Measurements from ENCODE around the gene AGAP1. TPM values are rescaled to one million over a fixed set of nuclear protein-coding genes. Genes with fewer than 3 reads are reported as not detected.

AGAP1 gene
- total RNA-seq, 1 donor: 1.1 TPM

DNA sequence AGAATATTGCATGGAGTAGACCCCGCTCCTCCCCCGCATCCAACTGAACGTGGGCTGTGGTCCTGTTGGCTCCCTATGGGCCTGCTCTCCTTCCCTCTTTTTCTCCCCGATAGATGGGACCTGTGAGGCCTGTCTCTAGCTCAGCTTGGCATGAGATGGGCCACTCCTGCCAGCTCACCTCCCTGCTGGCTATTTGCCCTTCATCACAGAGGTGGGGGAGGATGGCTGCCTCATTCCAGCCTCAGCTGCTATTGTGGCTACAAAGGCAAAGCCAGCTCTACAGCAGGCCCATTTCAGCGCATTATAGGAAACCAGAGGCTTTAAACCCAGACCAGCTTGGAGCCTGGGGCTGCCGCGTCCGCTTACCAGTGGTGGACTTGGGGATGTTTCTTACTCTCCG lies 360.4 kb downstream of the AGAP1 start:
- no peak for DNase-seq (ENCODE audit: low read depth in 2 of 3, low spot score in 2 of 3)

DNA sequence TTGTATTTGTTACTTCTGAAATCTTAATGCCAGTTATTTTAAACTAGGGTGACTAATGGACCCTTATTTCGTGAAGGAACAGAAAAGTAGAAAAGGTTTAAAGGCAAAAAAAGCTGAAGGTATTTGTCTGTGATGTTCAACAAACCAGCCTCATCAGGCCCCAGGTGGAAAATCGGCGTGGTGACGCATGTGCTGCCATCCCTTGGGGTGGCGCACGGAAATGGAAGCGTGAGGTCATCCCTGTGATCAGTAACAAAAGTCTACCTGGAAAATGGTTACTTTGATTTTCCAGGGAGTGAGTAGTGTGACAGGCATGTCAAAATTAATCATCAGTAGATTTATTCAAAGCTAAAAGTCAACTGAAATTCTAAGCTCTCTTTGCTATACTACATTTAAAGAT lies 361.2 kb downstream of the AGAP1 start:
- DNase-seq (ENCODE audit: low read depth in 2 of 3, low spot score in 2 of 3): no peak

DNA sequence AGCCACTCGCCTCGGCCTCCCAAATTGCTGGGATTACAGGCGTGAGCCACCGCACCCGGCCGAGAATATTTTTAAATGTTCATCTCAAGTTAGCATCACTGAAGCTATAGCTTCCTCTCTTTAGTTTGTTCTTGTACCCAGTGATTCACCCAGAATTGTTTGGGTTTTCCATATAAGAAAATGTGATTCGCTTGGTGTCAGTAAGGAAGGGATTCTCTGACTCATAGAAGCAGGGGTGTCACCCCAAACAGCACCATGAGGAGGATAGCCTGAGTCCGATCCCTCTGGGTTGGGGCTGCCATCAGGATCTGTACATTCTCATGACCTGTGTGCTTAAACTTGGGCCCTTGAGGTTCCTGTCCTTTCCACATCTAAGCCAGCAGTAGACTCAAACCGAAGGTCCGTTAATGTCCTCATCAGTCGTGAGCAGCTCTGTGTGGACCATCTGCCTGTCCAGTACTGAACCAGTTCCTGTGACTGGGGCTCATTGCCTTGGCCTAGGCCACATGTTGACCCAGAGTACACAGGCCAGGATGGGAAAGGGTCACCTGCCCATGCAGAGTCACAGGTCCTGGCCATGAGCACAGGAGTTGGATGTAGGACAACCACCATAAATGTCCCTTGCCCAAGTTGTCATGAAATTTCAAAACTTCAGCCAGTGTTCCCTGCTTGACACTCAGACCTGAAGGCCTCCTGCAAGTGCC lies 362.5 kb downstream of the AGAP1 start:
- no peak for DNase-seq (ENCODE audit: low read depth in 2 of 3, low spot score in 2 of 3)

DNA sequence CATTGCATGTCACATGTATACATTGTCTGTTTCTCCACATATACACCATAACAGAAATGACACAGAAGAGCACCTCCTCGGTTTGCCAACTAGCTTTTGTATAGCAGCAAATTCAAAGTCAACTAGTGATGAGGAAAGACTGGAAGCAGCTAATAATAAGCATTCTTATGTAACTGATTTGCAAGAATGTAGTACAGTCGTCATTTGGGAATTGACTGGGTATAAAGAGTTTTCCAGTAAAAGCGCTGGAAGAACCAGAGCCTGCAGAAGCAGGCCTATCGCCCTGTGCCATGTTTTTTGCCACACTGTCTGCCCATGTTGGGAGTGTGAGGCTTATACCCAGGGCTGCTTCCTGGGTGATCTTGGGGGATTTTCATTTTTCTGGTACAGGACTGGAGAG lies 363.8 kb downstream of the AGAP1 start:
- no peak for DNase-seq (ENCODE audit: low read depth in 2 of 3, low spot score in 2 of 3)

DNA sequence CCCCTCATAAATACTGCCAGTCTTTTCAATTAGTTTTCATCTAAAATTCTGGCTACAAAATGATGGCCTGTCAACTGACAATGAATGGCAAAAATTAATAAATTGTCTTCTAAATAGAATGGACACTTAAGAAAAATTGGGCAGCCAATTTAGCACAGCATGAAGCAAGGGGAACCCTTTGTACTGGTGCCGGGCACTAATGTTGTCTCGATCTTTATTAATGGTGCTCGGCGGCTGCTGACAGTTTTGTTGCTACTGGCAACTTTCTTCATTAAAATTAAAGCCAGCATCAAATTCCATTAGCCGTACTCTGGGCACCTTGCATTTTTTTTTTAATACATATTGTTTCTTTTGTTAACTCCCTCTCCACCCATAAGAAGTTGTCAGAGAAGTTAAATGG lies 365.0 kb downstream of the AGAP1 start:
- DNase-seq (ENCODE audit: low read depth in 2 of 3, low spot score in 2 of 3): no peak

DNA sequence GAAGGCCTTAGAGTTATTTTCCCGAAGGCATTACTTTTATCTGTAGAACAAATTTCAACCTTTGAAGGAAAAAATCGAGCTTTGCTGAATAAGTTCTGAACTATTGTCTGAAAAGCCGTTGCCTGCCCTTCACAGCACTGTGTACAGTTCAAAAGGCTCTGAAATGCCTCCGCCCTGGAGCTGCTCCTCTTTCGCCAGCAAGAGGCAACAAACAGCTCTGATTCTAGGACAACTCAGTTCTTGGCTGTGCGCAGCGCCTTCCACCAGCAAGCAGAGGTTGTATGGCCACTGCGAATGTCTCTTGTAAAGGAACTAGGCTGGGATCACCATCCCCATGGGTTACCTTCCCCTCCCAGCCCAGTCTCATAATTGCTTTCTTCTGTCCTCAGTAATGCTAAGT lies 365.8 kb downstream of the AGAP1 start:
- DNase-seq (ENCODE audit: low read depth in 2 of 3, low spot score in 2 of 3): no peak

DNA sequence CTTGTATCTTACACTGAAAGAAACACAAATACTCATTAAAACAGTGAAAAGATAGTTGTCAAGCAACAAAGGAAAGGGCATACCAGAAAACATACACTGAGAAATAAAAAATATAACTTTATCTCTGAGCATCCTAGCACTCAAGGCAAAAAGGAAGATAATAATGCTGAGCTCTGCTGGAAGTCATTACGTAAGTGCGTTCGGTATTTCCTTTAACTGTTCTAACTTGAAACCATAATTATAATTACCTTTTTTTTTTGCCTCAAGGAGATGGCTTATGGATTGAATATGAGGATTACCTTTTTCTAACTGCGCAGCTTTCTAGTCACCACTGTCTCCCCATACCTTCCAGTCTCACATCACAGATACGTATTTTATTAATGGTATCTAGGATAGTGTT lies 366.3 kb downstream of the AGAP1 start:
- DNase-seq (ENCODE audit: low read depth in 2 of 3, low spot score in 2 of 3): no peak

DNA sequence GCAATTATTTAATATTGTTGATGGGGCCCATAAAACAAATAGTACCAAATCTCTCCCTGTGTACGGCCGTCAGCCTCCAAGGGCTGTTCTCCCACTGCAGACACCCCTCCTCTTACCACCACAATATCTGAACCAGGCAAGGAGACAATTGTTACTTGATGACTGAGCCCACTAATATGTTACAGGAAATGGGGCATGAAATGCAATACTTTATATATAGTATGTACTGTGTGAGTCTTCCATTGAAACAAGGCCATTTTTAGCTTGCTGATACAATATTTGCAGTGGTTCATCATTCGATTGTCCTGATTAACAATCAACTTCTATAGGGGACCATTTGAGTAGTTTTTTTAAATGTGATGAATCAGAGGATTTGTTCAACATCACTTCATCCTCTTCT lies 367.0 kb downstream of the AGAP1 start:
- no peak for DNase-seq (ENCODE audit: low read depth in 2 of 3, low spot score in 2 of 3)

DNA sequence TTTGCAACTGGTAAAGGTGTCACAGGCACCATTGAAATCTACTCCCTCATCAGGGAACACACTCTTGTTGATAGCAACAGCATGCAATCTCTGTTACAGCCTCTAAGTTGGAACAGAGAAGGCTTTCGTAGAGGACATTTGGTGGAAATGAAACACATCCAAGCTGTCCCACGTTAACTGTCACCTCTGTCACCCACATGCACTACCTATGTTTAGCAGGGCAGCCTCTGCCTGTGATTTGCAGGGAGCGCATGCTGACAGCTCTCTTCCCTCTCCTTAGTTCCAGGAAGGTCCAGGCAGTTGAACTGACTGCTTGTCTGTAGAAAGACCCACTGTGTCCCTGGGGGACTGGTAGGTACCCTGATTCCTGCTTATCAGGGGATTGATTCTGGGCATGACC lies 367.5 kb downstream of the AGAP1 start:
- no peak for DNase-seq (ENCODE audit: low read depth in 2 of 3, low spot score in 2 of 3)

DNA sequence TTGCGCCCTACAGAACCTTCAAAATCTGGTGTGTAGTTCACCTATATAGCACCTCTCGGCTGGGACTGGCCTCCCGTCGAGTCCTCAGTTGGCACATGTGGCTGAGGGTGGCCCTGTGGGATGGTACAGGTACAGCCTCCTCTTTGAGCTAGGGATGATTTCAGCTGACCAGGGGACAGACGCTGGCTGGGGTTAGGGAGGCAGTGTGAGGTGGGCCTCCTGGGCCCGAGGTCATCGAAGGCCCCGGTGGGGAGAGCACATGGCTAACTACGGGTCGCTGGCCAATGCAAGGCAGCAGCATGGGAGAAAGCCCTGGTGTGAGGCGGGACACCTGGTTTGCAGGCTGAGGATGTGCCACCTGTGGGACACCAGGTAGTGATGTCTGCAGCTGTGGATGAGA lies 369.6 kb downstream of the AGAP1 start:
- no peak for DNase-seq (ENCODE audit: low read depth in 2 of 3, low spot score in 2 of 3)

DNA sequence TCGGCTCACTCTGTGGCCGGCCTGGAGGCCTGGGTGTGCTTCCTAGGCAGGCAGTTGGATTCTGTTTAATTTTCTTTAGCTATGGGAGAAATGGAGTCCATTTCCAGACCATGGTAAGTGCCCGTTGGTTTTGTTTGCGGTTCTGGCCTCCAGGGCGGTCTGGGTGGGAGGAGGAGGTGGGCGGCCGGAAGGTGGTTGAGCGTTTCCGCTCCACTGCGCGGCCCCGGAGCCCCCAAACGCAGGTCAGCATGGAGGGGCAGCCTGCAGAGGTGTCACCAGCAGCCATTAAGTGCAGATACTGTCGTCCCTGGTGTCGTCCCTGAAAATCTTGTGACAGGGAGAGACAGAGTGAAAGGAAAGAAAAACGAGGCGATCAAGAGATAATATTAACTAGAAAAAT lies 370.5 kb downstream of the AGAP1 start:
- DNase-seq (ENCODE audit: low read depth in 2 of 3, low spot score in 2 of 3): no peak

DNA sequence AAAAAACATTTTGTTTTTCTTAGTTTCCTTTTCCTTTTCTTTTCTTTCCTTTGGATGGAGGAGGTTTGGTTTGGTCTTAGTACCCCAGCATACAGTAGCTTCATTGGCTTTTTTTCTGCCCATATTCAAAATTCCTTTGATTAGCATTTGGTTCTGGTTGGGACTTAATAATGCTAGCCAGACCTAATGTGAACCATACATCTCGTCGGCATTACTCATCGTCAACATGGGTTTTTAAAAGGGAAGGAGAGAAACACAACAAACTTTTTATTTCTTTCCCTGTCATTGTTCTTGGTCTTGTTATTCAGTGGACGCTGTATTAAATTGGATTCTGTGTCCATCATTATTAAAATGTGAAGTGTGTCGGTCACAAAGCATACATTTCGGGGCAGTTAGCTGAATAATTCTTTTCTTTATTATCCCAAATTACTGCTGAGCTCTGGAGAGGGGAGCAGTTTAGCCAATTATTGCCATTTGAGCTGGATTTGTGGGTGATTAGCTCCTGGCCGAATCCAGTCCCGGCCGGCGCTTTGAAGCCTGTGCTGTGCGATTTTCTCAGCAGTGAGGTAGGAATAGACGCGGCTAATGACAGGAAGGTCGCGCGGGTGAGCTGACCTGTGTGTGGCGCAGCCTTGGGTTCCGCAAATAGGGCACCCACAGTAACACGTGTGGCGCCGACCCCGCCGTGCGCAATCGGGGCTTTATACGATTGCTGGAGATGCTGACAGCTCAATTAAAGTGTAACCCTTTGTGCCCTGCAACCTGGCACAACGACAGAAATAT lies 371.1 kb downstream of the AGAP1 start:
- no peak for DNase-seq (ENCODE audit: low read depth in 2 of 3, low spot score in 2 of 3)

DNA sequence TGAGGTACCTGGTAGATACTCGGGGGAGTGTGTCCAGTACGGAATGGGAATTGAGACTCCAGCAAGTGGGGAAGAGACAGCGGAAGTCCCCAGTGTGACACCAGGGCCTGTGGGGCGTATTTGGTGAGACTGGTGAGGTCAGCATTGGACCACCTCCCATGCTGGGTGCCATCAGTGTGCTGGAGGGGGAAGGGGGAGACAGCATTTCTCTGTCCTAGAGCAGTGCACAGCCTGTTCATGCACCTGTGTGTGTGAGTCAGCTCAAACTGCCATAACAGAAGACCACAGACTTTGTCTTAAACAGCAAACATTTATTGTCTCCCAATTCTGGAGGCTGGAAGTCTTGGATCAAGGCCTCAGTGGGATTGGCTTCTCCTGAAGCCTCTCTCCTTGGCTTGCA lies 372.5 kb downstream of the AGAP1 start:
- no peak for DNase-seq (ENCODE audit: low read depth in 2 of 3, low spot score in 2 of 3)

DNA sequence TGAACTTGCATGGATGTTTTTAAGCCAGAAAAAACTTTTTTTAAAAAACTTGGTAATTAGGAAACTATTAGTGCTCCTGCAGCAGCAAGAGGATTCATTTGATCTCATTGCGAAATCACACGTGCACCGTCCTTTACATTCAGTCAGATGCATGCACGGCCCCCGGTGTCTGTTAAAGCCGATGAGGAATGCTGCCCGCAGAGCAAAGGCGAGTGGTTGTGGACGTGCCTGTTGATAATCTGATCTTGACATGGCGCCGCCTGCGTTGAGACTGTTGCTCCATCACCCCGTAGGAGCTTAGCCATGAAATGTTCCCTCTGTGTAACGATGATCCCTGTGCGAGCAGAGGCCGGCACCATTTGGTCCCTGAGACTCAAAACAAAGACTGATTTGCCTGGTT lies 374.4 kb downstream of the AGAP1 start:
- DNase-seq (ENCODE audit: low read depth in 2 of 3, low spot score in 2 of 3): no peak

DNA sequence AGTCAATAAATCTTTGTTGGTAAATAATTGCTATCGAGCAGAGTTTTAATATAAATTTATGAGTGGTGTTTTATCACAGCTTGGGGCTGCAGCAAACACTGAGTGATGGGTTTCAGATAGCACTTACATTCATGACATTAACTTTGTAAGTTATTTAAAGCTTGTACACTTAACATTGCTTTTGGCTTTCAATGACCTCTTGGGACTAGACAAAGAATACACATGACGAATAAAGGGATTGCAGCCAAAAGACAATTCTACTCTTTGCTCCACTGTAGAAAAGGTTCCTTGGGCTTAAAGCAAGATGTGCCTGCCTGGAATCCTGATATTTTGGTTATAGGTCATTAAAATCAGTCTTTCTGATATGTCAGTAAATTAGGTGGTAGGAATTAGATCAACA lies 374.8 kb downstream of the AGAP1 start:
- DNase-seq (ENCODE audit: low read depth in 2 of 3, low spot score in 2 of 3): no peak

DNA sequence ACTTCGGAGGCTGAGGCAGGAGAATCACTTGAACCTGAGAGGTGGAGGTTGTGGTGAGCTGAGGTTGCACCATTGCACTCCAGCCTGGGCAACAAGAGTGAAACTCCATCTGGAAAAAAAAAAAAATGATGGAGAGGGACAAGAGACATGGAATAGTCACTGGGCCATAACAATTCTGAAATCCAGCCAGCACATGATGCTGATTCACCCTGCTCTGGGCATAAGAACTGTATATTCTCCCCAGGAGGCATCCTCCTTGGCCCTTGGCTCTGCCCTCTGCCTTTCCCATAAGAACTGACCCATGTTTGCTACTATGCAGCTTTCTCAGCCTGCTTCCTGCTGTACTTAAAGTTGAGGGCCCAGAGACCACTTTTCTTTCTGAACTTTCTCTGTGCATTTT lies 376.7 kb downstream of the AGAP1 start:
- DNase-seq (ENCODE audit: low read depth in 2 of 3, low spot score in 2 of 3): no peak

DNA sequence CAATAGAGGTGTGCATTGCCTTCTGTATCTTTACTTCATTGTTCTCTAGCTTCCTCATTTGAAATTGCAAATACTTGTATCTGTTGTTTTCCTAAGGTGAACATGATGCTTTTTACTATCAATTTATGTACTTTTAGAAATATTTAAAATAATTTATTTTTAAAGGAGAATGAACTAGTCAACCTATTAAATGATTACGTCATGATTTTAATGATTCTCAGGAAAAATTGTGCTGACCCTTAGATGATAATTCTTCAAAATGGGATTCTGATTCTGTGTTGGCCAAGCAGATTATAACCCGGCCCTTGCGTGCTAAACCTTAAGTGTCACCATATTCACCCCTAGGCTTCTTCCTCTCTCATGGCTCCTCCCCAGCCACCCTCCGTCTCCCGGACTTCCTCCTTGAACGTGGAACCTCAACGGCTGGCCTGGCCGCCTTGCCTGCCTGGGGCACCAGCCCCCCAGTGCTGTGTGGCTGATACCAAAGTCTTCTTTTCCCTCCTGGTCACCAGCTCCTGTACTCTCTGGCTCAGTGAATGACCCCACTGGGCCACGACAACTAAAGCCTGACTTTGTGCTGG lies 382.3 kb downstream of the AGAP1 start:
- DNase-seq (ENCODE audit: low read depth in 2 of 3, low spot score in 2 of 3): no peak

DNA sequence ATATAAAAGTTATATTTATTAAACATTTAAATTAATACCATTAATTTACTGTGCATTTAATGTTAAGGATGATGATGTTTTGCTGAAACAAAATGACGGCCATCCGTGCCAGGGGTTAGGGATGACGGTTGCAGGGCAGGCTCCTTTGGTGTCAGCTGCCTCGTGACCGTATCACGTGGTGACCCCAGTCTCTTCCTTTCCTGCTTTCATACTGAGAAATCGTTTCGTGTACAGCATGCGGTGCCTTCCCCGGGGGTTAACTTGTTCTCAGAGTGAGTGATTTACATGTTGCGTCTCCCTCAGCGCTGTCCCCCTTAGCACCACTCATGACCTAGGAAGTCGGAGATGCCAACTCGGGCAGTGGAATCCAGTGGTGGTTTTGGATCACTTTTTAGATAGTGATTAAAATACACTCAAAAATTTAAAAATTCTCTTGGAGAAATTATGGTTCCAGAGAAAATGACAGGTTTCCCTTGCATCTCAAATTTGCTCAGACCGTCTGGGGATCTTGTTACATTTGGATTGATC lies 383.5 kb downstream of the AGAP1 start:
- DNase-seq (ENCODE audit: low read depth in 2 of 3, low spot score in 2 of 3): no peak

DNA sequence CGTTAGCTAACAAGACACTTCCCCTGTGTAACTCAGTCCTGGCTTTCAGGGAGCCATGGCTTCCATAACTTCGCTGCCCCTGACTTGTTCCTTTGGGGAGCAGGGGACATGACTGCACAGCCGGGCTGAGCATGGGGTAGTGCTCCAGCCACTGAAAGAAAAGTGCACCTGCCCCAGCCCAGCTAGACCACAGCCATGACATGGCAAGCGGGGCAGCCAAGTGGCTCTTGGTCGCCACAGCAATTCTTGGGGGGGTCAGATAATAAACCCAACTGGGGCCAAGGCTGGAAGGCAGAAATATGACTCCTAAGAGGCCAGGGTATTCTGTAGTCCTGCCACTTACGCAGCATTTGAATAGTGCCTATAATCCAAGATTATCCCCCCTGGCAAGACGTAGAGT lies 385.3 kb downstream of the AGAP1 start:
- DNase-seq (ENCODE audit: low read depth in 2 of 3, low spot score in 2 of 3): no peak

DNA sequence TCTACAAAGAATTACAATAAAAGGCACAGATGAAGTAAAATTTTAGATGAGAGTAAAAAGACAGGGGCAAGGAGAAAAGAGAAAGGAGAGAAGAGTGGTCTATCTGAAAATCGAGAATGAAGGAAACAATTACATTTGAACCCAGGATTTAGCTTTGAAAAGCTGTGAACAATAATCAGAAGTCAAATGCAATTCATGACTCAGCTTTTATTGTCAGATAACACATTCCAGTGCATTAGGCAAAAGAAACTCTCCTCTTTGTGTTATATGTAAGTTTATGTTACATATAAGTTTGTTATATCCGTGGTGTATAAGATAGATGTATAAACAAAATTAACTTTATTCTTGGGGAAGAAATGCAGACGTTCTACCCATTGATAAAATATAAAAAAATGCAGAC lies 389.8 kb downstream of the AGAP1 start:
- DNase-seq (ENCODE audit: low read depth in 2 of 3, low spot score in 2 of 3): no peak

DNA sequence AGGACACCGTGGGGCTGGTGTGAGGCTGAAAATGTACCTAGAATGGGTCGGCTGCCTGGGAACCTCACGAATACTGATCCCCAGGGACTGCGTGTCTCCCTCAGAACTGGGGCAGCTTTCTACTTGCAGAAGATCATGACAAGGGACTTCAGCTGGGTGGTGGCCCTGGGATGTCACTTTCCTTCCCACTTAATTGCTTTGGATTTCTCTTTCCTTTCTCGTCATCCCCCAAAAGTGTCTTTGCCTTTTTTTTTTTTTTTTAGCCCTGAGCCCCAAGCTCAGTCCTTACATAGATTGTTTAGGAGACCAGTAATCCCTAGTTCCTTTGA lies 395.4 kb downstream of the AGAP1 start:
- no peak for DNase-seq (ENCODE audit: low read depth in 2 of 3, low spot score in 2 of 3)

DNA sequence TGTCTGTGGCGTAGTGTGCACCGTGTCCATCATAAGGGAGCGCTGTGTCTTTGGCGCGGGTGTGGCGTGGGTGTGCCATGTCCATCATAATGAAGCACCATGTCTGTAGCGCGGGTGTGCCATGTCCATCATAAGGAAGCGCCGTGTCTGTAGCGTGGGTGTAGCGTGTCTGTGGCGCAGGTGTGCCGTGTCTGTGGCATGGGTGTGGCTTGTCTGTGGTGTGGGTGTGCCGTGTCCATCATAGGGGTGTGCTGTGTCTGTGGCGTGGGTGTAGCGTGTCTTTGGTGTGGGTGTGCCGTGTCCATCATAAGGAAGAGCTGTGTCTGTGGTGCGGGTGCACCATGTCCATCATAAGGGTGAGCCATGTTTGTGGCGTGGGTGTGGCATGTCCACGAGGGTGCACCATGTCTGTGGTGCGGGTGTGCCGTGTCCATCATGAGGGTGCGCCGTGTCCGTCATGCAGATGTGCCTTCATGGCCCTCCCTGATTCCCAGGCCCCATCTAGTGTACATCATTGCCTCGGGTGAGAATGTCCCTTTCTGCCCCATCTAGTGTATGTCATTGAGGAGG lies 399.4 kb downstream of the AGAP1 start:
- DNase-seq (ENCODE audit: low read depth in 2 of 3, low spot score in 2 of 3): no peak
